ENCODE results near the gene SDC1. TPM values are rescaled to one million over a fixed set of nuclear protein-coding genes. Genes with fewer than 3 reads are reported as not detected.

SDC1 gene
- total RNA-seq, 1 donor from 2014 or later: 0.26 TPM

GRCh38 chr2:20189299-20189931 is 35.5 kb downstream of the SDC1 start:
- Mint-ChIP-seq H3K9me3 (no peaks in the 10 kb centered on the region), H3K4me1 (ENCODE audit: low read depth) (no peaks in the 10 kb centered on the region), H3K4me3 (no peak overlapping the region), H3K36me3 (ENCODE audit: low read depth) (no peaks in the 10 kb centered on the region), H3K27me3 (ENCODE audit: insufficient read depth) (peaks cover 3% of the 10 kb centered on the region), H3K27ac (no peak overlapping the region)
- DNase-seq (ENCODE audit: low spot score): no peak
- intact Hi-C loops (cut with micrococcal nuclease): no loop called here

GRCh38 chr2:20188851-20189250 is 36.1 kb downstream of the SDC1 start:
- DNase-seq (ENCODE audit: low spot score): no peak
- no peaks in the 10 kb centered on the region for H3K4me1 Mint-ChIP-seq (ENCODE audit: low read depth)
- H3K4me3 Mint-ChIP-seq: no peak overlapping the region
- peaks cover 3% of the 10 kb centered on the region for H3K27me3 Mint-ChIP-seq (ENCODE audit: insufficient read depth)
- intact Hi-C loops (cut with micrococcal nuclease): no loop called here
- H3K9me3 Mint-ChIP-seq: no peaks in the 10 kb centered on the region
- no peaks in the 10 kb centered on the region for H3K36me3 Mint-ChIP-seq (ENCODE audit: low read depth)
- H3K27ac Mint-ChIP-seq: no peak overlapping the region

GRCh38 chr2:20188201-20188600 is 36.7 kb downstream of the SDC1 start:
- Mint-ChIP-seq H3K36me3 (ENCODE audit: low read depth) (no peaks in the 10 kb centered on the region), H3K4me3 (no peak overlapping the region), H3K4me1 (ENCODE audit: low read depth) (no peaks in the 10 kb centered on the region), H3K27me3 (ENCODE audit: insufficient read depth) (peaks cover 3% of the 10 kb centered on the region), H3K27ac (no peak overlapping the region), H3K9me3 (no peaks in the 10 kb centered on the region)
- intact Hi-C loops (cut with micrococcal nuclease): no loop called here
- DNase-seq (ENCODE audit: low spot score): no peak

GRCh38 chr2:20187331-20187730 is 37.6 kb downstream of the SDC1 start:
- no peak for DNase-seq (ENCODE audit: low spot score)
- H3K27ac Mint-ChIP-seq: no peak overlapping the region
- intact Hi-C loops (cut with micrococcal nuclease): no loop called here
- H3K36me3 Mint-ChIP-seq (ENCODE audit: low read depth): no peaks in the 10 kb centered on the region
- no peaks in the 10 kb centered on the region for H3K4me1 Mint-ChIP-seq (ENCODE audit: low read depth)
- no peak overlapping the region for H3K4me3 Mint-ChIP-seq
- no peaks in the 10 kb centered on the region for H3K9me3 Mint-ChIP-seq
- peaks cover 2% of the 10 kb centered on the region for H3K27me3 Mint-ChIP-seq (ENCODE audit: insufficient read depth)

- H3K4me3 Mint-ChIP-seq: no peak overlapping the region
- H3K36me3 Mint-ChIP-seq (ENCODE audit: low read depth): no peaks in the 10 kb centered on the region
- intact Hi-C loops (cut with micrococcal nuclease): no loop called here
- H3K27ac Mint-ChIP-seq: no peak overlapping the region
- H3K4me1 Mint-ChIP-seq (ENCODE audit: low read depth): no peaks in the 10 kb centered on the region
- H3K27me3 Mint-ChIP-seq (ENCODE audit: insufficient read depth): peaks cover 2% of the 10 kb centered on the region
- no peaks in the 10 kb centered on the region for H3K9me3 Mint-ChIP-seq
- no peak for DNase-seq (ENCODE audit: low spot score)
Measured at GRCh38 chr2:20186855-20187187, 38.1 kb downstream of the SDC1 start.

GRCh38 chr2:20186078-20186854 is 38.7 kb downstream of the SDC1 start:
- H3K27ac Mint-ChIP-seq: no peak overlapping the region
- intact Hi-C loops (cut with micrococcal nuclease): no loop called here
- no peaks in the 10 kb centered on the region for H3K9me3 Mint-ChIP-seq
- no peak for DNase-seq (ENCODE audit: low spot score)
- H3K27me3 Mint-ChIP-seq (ENCODE audit: insufficient read depth): peaks cover 2% of the 10 kb centered on the region
- H3K4me3 Mint-ChIP-seq: no peak overlapping the region
- no peaks in the 10 kb centered on the region for H3K4me1 Mint-ChIP-seq (ENCODE audit: low read depth)
- H3K36me3 Mint-ChIP-seq (ENCODE audit: low read depth): no peaks in the 10 kb centered on the region

- intact Hi-C loops (cut with micrococcal nuclease): no loop called here
- H3K27ac Mint-ChIP-seq: no peak overlapping the region
- peaks cover 2% of the 10 kb centered on the region for H3K27me3 Mint-ChIP-seq (ENCODE audit: insufficient read depth)
- H3K4me1 Mint-ChIP-seq (ENCODE audit: low read depth): no peaks in the 10 kb centered on the region
- H3K9me3 Mint-ChIP-seq: no peaks in the 10 kb centered on the region
- H3K4me3 Mint-ChIP-seq: no peak overlapping the region
- H3K36me3 Mint-ChIP-seq (ENCODE audit: low read depth): no peaks in the 10 kb centered on the region
- DNase-seq (ENCODE audit: low spot score): no peak
Measured at GRCh38 chr2:20185176-20186022, 39.5 kb downstream of the SDC1 start.

- DNase-seq (ENCODE audit: low spot score): no peak
- Mint-ChIP-seq H3K27ac (no peak overlapping the region), H3K27me3 (ENCODE audit: insufficient read depth) (peaks cover 2% of the 10 kb centered on the region), H3K36me3 (ENCODE audit: low read depth) (no peaks in the 10 kb centered on the region), H3K9me3 (no peaks in the 10 kb centered on the region), H3K4me1 (ENCODE audit: low read depth) (no peaks in the 10 kb centered on the region), H3K4me3 (no peak overlapping the region)
- intact Hi-C loops (cut with micrococcal nuclease): no loop called here
Measured at GRCh38 chr2:20184067-20184938, 40.6 kb downstream of the SDC1 start.

- H3K27ac Mint-ChIP-seq: no peak overlapping the region
- peaks cover 2% of the 10 kb centered on the region for H3K27me3 Mint-ChIP-seq (ENCODE audit: insufficient read depth)
Measured at GRCh38 chr2:20183373-20183772, 41.6 kb downstream of the SDC1 start.

GRCh38 chr2:20182241-20182931 is 42.5 kb downstream of the SDC1 start:
- no peaks in the 10 kb centered on the region for H3K4me1 Mint-ChIP-seq (ENCODE audit: low read depth)
- no peaks in the 10 kb centered on the region for H3K9me3 Mint-ChIP-seq
- intact Hi-C loops (cut with micrococcal nuclease): no loop called here
- H3K36me3 Mint-ChIP-seq (ENCODE audit: low read depth): no peaks in the 10 kb centered on the region
- H3K27ac Mint-ChIP-seq: no peak overlapping the region
- DNase-seq (ENCODE audit: low spot score): no peak
- H3K4me3 Mint-ChIP-seq: no peak overlapping the region
- H3K27me3 Mint-ChIP-seq (ENCODE audit: insufficient read depth): peaks cover 2% of the 10 kb centered on the region

More at GRCh38 chr2:20183373-20183772, 41.6 kb downstream of the SDC1 start:
- H3K4me3 Mint-ChIP-seq: no peak overlapping the region
- no peaks in the 10 kb centered on the region for H3K9me3 Mint-ChIP-seq
- no peaks in the 10 kb centered on the region for H3K4me1 Mint-ChIP-seq (ENCODE audit: low read depth)
- intact Hi-C loops (cut with micrococcal nuclease): no loop called here
- H3K36me3 Mint-ChIP-seq (ENCODE audit: low read depth): no peaks in the 10 kb centered on the region
- no peak for DNase-seq (ENCODE audit: low spot score)

- no peaks in the 10 kb centered on the region for H3K36me3 Mint-ChIP-seq (ENCODE audit: low read depth)
- no peak overlapping the region for H3K4me3 Mint-ChIP-seq
- DNase-seq (ENCODE audit: low spot score): no peak
- no peaks in the 10 kb centered on the region for H3K4me1 Mint-ChIP-seq (ENCODE audit: low read depth)
- H3K27me3 Mint-ChIP-seq (ENCODE audit: insufficient read depth): peaks cover 2% of the 10 kb centered on the region
- H3K27ac Mint-ChIP-seq: no peak overlapping the region
- intact Hi-C loops (cut with micrococcal nuclease): no loop called here
- H3K9me3 Mint-ChIP-seq: no peaks in the 10 kb centered on the region
Measured at GRCh38 chr2:20181761-20182160, 43.2 kb downstream of the SDC1 start.
